Measurements from ENCODE around the gene ZNF678.

The ZNF678 gene

GRCh38 chr1:227541129-227541528 lies 22.2 kb upstream of the ZNF678 start:
- no peak for DNase-seq (ENCODE audit: extremely low spot score)
- POLR2A ChIA-PET = no interaction called here
- CTCF ChIA-PET = no interaction called here
- TF ChIP-seq PKNOX1 (IDR thresholded peaks at IDR 0.05) = no peak
- TF ChIP-seq ELF4 (IDR thresholded peaks at IDR 0.05) = no peak
- no peak for TF ChIP-seq SUZ12 (IDR thresholded peaks at IDR 0.05)
- TF ChIP-seq SP1 (IDR thresholded peaks at IDR 0.05) = no peak
- no peak for TF ChIP-seq HDGF (IDR thresholded peaks at IDR 0.05; ENCODE audit: borderline replicate concordance)
- TF ChIP-seq FOXM1 (IDR thresholded peaks at IDR 0.05; ENCODE audit: borderline replicate concordance) = no peak
- no peak for TF ChIP-seq NFRKB (IDR thresholded peaks at IDR 0.05)
- no peak for TF ChIP-seq ARNT (IDR thresholded peaks at IDR 0.05)

GRCh38 chr1:227541796-227542152 lies 21.6 kb upstream of the ZNF678 start:
- ChIA-PET CTCF (no interaction called here), POLR2A (no interaction called here)
- no peak for TF ChIP-seq NFRKB (IDR thresholded peaks at IDR 0.05)
- no peak for TF ChIP-seq FOXM1 (IDR thresholded peaks at IDR 0.05; ENCODE audit: borderline replicate concordance)
- TF ChIP-seq LEF1 (IDR thresholded peaks at IDR 0.05; ENCODE audit: borderline replicate concordance) = no peak
- TF ChIP-seq SUZ12 (IDR thresholded peaks at IDR 0.05) = no peak
- no peak for TF ChIP-seq ELF4 (IDR thresholded peaks at IDR 0.05)
- TF ChIP-seq ZNF384 (IDR thresholded peaks at IDR 0.05) = no peak
- DNase-seq (ENCODE audit: extremely low spot score) = no peak

- ChIA-PET POLR2A (no interaction called here), CTCF (interaction anchor here (0.6 kb wide), 1 partner anchor 917 kb away, joined by 6 read pairs; no protein-coding TSS in a partner anchor)
- TF ChIP-seq SUZ12 (IDR thresholded peaks at IDR 0.05) (no peak), LEF1 (IDR thresholded peaks at IDR 0.05; ENCODE audit: borderline replicate concordance) (no peak), BHLHE40 (IDR thresholded peaks at IDR 0.05; ENCODE audit: borderline replicate concordance) (no peak), TARDBP (IDR thresholded peaks at IDR 0.05) (no peak), NFRKB (IDR thresholded peaks at IDR 0.05) (no peak), FOXK2 (IDR thresholded peaks at IDR 0.05) (no peak), ARNT (IDR thresholded peaks at IDR 0.05) (no peak), SP1 (IDR thresholded peaks at IDR 0.05) (no peak), PKNOX1 (IDR thresholded peaks at IDR 0.05) (no peak), FOXM1 (IDR thresholded peaks at IDR 0.05; ENCODE audit: borderline replicate concordance) (no peak), FOXA1 (IDR thresholded peaks at IDR 0.05) (no peak)
- DNase-seq (ENCODE audit: extremely low spot score) = no peak
These were observed 20.9 kb upstream of the ZNF678 start for GRCh38 chr1:227542153-227543120.

GRCh38 chr1:227543283-227544066 lies 19.9 kb upstream of the ZNF678 start:
- ChIA-PET CTCF (no interaction called here), POLR2A (no interaction called here)
- TF ChIP-seq HDGF (IDR thresholded peaks at IDR 0.05; ENCODE audit: borderline replicate concordance) (no peak), SP1 (IDR thresholded peaks at IDR 0.05) (no peak), PKNOX1 (IDR thresholded peaks at IDR 0.05) (no peak), CTBP1 (IDR thresholded peaks at IDR 0.05; ENCODE audit: borderline replicate concordance) (no peak), TARDBP (IDR thresholded peaks at IDR 0.05) (no peak), BHLHE40 (IDR thresholded peaks at IDR 0.05; ENCODE audit: borderline replicate concordance) (no peak), FOXM1 (IDR thresholded peaks at IDR 0.05; ENCODE audit: borderline replicate concordance) (no peak), FOXA1 (IDR thresholded peaks at IDR 0.05) (no peak), L3MBTL2 (conservative IDR thresholded peaks at IDR 0.05) (no peak), FOXK2 (IDR thresholded peaks at IDR 0.05) (no peak)
- DNase-seq (ENCODE audit: extremely low spot score) = no peak

GRCh38 chr1:227544067-227545050 lies 19.0 kb upstream of the ZNF678 start:
- no peak for DNase-seq (ENCODE audit: extremely low spot score)
- TF ChIP-seq L3MBTL2 (conservative IDR thresholded peaks at IDR 0.05) (no peak), FOXK2 (IDR thresholded peaks at IDR 0.05) (no peak), FOXA1 (IDR thresholded peaks at IDR 0.05) (no peak), ELF4 (IDR thresholded peaks at IDR 0.05) (no peak), ARNT (IDR thresholded peaks at IDR 0.05) (no peak), CTBP1 (IDR thresholded peaks at IDR 0.05; ENCODE audit: borderline replicate concordance) (no peak), LEF1 (IDR thresholded peaks at IDR 0.05; ENCODE audit: borderline replicate concordance) (no peak), NFRKB (IDR thresholded peaks at IDR 0.05) (no peak), BHLHE40 (IDR thresholded peaks at IDR 0.05; ENCODE audit: borderline replicate concordance) (no peak), ZNF384 (IDR thresholded peaks at IDR 0.05) (no peak), SUZ12 (IDR thresholded peaks at IDR 0.05) (no peak), SP1 (IDR thresholded peaks at IDR 0.05) (no peak), FOXM1 (IDR thresholded peaks at IDR 0.05; ENCODE audit: borderline replicate concordance) (no peak), TARDBP (IDR thresholded peaks at IDR 0.05) (no peak), PKNOX1 (IDR thresholded peaks at IDR 0.05) (no peak), HDGF (IDR thresholded peaks at IDR 0.05; ENCODE audit: borderline replicate concordance) (no peak)
- POLR2A ChIA-PET = no interaction called here
- CTCF ChIA-PET = no interaction called here
